GM21717 (cell line): ENCODE data around the gene ZMIZ1.

ENCODE experiments used
- ATAC-seq: cut with Tn5 transposase; IDR thresholded peaks from one replicate; pipeline ENCODE4 v1.9.1; 2021; ENCODE audit warnings: mild to moderate bottlenecking, moderate library complexity; ENCODE audit not compliant: unreplicated experiment

The ZMIZ1 gene

DNA sequence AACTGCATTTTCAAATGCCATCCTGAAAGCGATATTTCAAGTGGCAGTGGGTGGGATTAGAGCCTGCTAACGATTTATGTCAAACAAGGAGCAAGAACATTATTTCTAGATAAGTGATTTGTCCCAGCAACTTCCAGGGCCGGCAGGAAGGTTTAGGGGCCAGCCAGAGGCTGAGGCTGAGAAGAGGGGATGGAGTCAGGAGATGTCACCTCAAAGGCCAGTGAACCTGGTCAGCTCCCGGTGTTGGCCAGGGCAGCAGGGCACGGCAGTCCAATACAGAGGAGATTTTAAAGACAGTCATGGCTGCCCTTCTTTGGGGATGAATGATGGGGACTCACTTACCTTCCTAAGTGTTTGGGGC is 172.8 kb downstream of the ZMIZ1 start:
- no peak for ATAC-seq

DNA sequence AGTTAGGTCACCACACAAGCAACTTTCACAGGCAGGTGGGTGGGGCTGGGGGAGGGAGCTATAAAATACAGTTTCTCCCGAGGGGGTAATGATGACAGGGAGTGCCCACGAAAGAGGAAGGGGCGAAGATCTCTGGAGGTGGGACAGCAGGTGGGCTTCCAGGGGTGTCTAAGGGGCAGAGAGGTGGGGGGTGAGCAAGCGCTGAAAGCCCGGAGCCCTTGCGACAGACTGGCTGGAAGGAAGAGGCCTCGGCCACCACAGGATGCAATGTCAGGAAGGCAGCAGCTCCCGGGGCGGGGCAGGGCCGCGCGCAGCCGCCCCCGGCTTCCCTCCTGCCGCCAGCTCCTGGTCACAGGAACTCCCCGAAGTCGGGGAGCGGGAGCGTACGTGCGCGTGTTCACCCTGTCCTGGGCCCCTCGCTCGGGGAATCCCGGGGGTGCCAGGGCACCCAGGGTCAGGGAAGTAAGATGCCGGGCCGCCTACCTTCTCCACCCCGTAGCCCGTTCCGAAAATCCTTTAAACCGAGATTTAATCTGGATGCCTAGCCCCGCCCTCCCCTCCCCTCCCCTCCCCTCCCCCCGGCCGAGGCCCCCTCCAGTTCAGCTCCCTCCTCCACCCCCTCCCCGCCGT is 173.3 kb downstream of the ZMIZ1 start:
- ATAC-seq = no peak

DNA sequence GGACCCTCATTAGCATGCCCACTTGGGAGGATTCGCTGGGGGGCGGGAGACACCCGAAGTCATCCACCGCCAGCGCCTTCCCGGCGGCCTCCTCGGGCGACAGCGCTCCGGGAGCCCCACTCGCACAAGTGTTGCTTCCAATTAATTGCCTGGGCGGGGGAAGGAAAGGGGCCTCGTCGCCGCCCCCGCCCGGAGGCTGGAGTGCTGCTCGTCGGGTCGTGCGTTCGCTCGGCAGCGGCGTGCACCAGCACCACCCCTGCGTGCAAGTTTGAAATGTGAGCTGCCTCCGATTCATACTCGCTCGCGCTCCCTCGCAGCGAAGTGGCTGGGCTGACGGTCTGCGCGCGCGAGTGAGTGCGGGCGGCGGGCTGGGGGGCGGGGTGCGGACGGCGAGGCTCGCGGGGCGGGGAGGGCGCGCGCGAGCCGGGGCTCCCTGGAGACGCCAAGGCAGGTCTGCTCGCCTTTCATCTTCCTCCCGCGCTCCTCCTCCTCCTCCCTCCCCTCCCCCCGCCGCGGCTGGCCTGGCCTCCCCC is 173.9 kb downstream of the ZMIZ1 start:
- ATAC-seq = no peak

DNA sequence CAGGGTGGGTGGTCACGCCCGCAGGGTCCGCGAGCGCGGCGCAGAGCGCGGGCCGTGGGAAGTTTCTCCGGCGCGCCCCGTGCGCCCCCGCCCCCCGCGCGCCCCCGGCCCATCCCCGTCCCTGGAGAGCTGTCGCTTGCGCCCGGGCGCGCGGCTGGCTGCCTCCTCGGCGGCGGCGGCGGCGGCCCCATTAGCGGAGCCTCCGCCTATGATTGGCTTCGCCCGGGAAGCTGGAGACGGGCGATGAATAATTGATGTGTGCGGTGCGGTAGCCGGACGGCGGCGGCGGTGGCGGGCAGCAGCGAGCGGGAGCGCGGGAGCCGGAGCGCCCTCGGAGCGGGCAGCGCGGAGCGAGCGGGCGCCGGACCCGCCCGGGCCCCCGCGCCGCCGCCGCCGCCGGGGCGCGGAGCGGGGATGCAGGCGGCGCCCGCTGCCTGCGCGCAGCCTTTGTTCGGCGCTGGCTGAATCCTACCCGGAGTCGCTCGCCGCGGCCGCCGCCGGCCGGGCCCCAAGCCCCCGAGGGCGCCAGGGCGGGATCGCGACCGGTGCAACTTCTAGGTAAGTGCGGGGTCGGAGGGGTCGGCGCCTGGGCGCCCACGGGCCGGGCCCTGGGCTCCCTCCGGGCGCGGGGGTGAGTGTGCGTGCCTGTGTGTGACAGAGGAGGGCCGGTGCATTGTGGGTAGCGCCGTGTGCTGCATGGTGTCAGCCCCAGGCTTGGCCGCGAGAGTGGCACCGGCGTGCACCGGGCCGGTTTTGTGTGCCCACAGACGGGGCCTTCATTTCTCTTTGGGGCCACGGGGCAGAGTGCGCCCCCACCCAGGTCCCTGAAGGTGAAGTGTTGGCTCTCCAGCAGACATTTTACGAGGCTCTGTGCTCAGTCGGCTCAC is 174.7 kb downstream of the ZMIZ1 start:
- ATAC-seq = peak; percentile 54

DNA sequence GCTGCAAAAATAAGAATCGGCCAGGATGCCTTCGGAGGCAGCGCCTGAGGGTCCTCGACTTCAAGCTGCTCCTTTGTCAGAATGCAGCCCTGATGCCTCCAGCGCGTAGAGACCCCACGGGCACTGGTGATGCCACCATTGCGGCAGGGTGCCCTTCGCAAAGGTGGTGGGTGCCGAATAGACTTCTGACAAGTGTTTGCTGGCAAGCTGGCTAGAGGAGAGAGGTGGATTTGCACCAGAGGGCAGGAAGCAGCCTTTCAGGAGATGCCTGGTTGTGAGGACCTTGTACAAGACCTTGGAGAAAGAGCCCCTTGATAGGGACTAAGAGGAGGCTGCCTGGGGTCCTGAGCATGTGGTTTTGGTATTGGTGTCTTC is 175.3 kb downstream of the ZMIZ1 start:
- ATAC-seq = no peak

DNA sequence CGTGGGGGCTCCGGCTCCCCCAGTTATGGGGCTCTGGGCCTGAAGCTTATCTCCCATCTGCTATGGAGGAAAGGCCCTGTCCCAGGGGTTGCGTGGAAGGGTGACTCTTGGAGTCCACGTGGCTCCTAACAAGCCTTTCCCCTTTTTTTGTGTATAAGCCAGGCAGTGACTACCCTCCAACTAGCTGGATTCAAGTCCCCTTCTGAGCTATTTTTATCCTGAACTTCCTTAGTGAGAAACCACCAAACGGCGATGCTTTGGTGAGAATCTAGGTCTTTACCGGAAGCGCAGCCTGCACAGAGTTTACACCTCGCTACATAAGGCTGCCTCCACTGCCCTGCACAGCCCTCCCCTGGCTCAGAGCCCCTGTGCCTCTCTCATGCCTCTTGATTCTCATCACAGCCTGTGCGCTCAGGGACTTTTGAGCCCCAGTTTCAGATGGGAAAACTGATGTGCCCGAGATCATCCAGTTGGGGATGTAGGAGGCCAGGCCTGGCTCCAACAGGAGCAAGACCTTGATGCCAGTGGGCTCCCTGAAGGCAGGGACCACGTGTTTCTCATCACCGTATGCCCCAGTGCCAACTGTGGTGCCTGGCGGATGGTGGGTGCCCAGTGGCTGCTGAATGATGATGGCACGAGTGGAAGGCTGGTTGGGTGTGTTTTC is 176.2 kb downstream of the ZMIZ1 start:
- peak; percentile 35 for ATAC-seq

DNA sequence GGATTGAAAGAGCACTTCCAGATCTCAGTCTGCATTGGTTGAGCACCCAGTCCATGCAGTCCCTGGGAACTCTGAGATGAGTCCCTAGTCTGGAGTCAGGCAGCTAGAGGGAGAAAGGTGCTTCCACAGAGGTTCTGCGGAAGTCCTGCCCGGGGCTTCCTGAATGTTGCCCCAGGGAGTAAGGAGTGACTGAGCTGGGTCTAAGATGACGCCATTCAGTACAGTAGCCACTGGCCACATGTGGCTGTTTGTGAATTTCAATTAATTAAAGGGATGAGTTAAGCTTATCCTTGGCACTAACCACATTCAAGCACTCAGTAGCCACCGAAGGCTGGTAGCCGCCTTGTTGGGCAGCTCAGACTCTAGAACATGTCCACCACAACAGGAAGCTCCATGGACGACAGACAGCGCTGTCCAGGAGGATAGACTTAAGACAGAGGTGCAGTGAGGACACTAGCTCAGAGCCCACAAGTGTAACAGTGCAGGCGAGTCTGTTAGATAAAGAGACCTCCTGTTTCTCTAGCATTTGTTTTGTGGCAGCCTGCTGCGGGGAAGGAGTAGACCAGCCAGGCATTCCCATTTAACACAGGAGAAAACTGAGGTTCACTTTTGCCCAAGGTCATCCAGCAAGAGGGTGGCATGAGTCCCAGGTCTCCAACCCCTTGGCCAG is 176.9 kb downstream of the ZMIZ1 start:
- ATAC-seq = no peak

DNA sequence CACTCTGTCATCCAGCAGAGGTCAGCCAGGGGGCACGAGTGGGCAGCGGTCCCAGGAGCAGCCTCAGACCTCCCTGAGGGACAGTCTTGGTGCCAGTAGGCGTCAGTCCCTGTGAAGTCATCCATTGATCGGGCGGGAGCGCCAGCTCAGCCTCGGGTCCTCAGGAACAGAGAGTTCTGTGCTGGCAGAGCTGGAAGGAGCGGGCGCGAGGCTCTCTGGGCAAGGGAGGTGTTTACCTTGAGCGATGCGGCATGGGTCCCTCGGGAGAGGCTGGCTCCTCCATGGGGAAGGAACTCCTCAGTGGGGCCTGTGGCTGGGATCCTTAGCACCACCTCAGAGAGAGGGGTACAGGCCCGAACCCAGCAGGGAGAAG is 177.4 kb downstream of the ZMIZ1 start:
- no peak for ATAC-seq

DNA sequence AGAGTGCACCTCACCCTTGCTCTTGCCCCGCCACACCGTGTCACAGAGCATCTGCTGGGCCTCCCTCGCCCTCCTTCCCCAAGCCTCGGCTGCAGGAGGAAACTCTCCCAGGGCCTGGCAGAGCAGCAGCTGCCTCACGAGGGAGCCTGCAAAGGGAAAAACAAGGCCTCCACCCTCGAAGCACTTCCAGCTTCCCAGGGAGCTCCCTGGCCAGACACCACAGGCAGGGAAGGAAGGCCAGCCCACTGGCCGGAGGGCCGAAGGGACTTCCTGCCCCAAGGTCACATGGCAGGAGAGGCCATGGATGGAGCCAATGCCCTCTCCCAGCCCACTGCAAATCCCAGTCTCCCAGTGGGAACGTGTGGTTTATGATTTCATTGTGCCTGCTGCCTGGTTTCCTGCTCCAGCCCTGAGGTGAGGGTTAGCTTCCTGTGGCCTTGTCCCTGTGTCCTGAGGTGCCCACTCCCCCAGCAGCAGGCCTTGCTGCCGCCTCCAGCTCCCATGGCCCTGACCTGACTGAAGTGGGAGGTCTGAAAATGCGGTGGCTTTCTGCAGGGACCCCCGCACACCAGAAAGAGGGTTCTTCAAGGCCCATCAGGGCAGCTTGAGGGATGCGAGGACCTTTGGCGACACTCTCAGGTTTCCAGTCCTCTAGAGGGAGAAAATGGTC is 178.0 kb downstream of the ZMIZ1 start:
- ATAC-seq = no peak

DNA sequence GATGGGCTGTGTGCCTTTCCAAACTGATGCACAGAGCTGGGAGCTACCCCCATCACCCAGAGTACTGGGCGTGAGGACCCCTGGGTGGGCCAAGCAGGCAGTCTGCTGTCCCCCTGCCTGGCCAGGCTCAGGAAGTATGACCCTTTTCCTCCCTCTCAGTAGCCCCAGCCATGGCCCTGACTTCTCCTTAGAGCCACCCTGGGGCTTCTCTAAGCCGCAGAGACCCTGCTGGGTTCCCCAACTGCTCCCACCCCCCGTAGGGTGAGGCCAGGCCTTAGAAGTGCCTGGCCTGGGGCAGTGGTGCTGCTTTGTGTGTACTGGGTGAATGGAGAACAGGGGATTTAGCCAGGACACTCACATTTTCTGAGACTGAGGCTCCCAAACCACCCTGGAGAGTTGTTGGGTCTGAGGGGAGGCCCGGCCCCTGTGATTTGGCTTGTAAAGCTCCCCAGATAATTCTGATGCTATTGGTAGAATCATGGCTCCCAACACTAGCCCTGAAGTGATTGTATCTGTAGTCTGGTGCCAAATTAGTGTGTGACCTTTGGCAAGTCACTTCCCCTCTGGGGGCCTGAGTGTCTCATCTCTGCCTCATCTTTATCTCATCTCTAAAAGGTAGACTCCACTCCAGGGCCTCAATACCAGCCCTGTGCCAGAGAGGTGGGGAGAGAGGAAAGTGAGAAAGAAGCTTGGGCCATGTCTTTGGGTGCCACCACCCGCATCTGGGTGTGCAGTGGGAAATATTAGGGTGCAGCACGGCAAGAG is 178.8 kb downstream of the ZMIZ1 start:
- no peak for ATAC-seq

DNA sequence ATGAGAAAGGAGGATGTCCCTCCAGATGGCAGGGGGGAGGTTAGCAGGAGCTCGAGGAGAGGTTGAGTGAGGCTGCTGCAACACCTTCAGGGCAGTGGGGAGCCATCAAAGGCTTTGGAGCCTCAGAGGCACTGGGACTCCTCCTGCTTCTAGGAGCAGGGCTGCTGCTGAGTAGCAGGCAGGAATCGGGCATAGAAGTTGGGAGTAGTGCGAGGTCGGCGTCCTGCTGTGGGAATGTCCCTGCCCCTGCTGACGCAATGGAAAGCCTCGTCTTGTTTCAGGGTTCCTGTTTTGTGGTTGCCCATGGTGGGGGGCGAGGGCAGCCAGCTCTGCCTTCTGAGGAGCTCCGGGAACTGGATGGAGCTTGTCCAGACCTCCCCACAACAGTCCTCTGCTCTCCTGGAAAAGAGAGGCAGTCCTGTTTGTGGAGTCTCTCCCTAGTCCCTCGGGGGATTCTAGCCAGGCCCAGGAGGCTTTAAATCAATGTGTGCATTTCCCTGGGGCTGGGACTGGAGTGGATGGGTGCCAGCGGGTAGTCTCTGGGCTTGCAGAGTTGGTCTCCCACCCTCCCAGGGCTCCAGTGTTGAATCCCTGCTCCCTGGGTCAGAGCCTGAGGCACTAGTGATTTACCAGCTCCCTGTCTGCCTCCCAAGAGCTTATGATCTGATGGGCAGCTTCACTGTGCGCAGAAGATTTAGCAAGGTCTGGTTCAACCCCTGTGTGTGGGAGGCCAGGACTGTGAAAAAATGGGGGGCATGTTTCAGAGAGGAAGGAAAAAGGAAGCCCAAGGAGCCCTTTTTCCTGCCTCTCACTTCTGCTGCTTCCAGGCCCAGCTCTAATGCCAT is 179.8 kb downstream of the ZMIZ1 start:
- no peak for ATAC-seq

DNA sequence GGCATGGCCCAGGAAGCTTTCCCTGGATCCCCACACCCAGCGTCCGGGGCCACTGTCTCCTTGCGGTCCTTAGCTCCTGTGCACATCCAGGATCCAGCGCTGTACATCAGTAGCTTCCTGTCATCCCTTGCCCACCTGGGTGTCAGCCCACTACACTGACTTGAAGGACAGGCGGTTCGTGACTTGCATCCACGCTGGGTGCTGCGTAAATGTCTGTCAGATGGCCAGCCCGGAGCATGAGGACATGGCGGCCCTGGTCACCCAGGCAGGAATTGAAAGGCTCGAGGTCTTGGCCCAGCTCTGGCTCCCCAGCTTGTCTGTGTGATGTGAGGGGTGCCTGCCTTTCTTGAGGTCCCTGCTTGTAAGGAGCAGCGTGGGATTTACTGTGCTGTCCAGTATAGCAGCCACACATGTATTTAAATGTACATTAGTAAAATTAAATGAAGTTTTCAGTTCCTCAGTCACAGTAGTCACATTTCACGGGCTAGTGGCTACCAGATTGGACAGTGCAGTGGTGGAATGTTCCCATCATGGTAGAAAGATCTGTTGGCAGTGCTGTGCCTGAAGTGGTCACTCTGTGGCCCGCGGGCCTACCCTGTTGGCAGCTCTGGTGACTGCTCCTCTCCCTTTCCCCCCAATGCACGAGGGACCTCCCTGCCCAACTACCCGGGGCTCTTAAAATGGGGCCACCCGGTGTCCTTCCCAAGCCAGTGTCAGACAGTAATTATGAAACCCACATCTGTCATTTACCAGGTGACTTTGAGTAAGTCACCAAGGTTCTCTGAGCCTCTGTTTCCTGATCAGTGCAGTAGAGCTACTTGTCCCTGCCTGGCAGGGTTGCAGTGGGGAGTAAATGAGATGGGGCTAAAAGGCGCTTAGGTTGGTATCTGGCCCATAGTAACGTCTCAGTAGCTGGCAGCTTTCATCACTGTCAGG is 180.7 kb downstream of the ZMIZ1 start:
- peak; percentile 67 for ATAC-seq

DNA sequence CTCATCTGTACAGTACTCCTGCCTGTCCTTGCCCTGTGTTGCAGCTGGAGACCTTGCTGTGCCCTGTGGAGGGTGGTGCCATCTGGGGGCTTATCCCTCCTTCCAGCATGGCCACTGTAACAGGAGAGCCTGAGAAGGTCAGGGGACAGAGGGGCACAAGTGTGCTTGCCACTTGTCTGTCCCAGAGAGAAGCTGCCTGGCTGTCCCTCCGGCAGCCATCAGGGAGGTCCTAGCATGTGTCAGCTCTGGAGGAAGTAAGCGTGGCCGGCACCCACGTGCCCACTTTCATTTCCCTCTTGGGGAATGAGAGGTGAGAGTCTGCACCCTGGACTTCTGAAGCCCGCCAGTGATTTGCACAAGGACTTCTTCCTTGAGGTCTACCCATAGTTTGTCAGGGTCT is 181.5 kb downstream of the ZMIZ1 start:
- no peak for ATAC-seq

DNA sequence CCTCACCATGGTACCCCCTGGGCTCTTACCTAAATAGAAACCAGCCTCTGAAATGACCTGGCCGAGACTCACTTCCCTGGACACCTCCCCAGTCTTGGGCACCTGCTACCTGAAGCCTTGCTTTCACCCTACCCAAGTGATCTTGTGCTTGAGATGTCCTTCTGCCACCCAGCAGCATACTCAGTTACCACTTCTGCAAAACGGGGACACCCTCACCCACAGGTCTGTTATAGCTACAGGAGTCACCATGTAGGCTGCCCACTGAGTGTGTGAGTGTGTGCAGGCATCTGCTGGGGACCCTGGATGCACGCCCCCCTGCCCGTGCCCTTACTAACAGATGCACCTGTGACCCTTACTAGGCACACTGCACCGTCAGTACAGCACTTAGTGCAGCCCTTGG is 183.7 kb downstream of the ZMIZ1 start:
- no peak for ATAC-seq

DNA sequence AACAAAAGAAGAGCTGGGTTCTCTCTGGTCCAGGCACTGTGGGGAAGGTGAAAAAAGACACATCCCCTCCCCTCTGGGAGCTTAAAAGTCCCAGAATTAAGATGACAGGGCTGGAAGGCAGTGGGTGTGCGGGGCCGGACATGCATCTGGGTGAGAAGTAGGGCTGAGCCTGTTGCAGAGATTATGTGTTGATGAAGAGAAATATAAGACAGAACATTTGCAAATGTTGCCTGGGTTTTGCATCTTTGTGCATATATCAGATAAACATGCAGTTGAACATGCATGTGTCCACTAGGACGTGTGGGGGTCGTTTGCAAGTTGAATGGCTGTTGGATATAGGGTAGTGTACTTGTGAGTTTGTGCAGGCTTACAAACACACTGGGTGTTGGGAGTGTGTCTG is 184.2 kb downstream of the ZMIZ1 start:
- ATAC-seq = no peak

DNA sequence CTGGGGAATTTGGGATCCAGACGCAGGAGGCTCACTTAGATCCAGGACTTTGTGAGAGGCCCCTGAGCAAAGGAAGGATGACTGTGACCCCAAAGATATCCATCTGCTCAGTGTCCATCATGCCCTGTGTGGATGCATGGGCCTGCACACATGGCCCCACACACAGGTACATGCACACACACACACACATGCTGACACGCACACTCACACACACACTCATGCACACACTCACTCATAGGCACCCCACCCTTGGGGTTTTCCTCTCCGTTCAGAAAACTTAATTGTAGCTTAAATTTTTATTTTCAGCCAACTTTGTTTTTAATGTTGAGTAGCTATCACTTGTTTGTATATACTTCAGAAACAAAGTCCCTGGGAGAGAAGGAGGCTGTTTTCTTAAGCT is 184.9 kb downstream of the ZMIZ1 start:
- no peak for ATAC-seq

DNA sequence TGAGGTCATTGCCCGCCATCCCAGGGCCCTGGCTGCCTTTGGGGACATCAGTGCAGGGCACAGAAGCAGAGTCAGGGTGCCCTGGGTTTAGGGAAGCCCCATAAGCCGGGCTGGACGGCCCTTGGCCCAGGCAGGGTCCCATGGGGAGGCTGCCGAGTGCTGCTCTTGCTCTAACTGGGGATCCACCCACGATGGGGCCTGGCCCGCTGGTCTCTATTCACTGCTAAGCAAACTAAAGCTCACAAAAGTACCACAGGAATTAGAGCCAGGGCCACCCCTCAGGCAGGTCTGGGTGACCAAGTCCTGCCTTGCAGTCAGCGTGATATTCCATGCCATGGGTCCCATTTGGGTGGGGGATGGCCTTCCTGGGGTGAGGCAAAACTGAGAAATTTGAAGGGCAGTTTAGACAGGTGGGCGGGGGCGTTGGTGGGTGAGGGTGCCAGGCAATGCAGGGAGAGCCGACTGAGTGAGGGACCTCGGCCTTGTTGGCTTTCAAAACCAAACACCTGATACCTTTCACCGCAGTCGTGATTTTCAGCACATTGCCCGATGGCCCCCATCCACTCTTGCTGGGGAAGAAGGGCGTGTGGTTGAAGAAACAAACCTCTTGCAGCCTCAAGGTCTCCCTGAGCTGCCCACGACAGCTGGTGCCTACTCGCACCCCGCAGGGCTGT is 185.7 kb downstream of the ZMIZ1 start:
- ATAC-seq = no peak
